ENCODE data around the gene KIAA1755.

- TF ChIP-seq CTCF (IDR thresholded peaks at IDR 0.05; ENCODE audit: low read depth, low read length) (no peak), MAX (IDR thresholded peaks at IDR 0.05; ENCODE audit: low read depth, low read length) (peak; percentile 58; the same call in 1 of the 2 replicates), POLR2A (IDR thresholded peaks at IDR 0.05; ENCODE audit: extremely low read depth, insufficient read length) (no peak)
These were observed 9.9 kb downstream of the KIAA1755 start for GRCh38 chr20:38250609-38251008.
